ENCODE measurements around the gene TMEM54.

Gene TMEM54

GRCh38 chr1:32929366-32929765 is 28.2 kb upstream of the TMEM54 start:
- Histone ChIP-seq H3K4me2 (ENCODE audit: low read length) (no peak overlapping the region), H3K4me3 (ENCODE audit: low read depth, low read length, poor library complexity, severe bottlenecking) (no peak overlapping the region), H3K27ac (ENCODE audit: low read depth, low read length, poor library complexity, severe bottlenecking) (no peak overlapping the region), H2AFZ (ENCODE audit: low read length) (no peak overlapping the region), H3K4me1 (ENCODE audit: insufficient read depth, low read length, severe bottlenecking) (no peaks in the 10 kb centered on the region), H3K9ac (ENCODE audit: low read length) (no peak overlapping the region), H3K27me3 (ENCODE audit: insufficient read depth, low read length) (0 out of 2 replicates have a peak, but pooled peaks cover 4% of the 10 kb centered on the region), H3K36me3 (ENCODE audit: insufficient read depth, low read length) (no peaks in the 10 kb centered on the region), H3K9me3 (ENCODE audit: low read length) (no peaks in the 10 kb centered on the region), H4K20me1 (ENCODE audit: insufficient read depth, low read length) (no peaks in the 10 kb centered on the region), H3K9me2 (ENCODE audit: low read depth, low read length) (no peaks in the 10 kb centered on the region), H3K79me2 (ENCODE audit: insufficient read depth, low read length) (no peaks in the 10 kb centered on the region), H3F3A (ENCODE audit: insufficient read depth, low read length) (no peaks in the 10 kb centered on the region)
- TF ChIP-seq CTCF (IDR thresholded peaks at IDR 0.05; ENCODE audit: low read length) (no peak), EZH2 (IDR thresholded peaks at IDR 0.05; ENCODE audit: borderline replicate concordance, low read length) (no peak)

DNA sequence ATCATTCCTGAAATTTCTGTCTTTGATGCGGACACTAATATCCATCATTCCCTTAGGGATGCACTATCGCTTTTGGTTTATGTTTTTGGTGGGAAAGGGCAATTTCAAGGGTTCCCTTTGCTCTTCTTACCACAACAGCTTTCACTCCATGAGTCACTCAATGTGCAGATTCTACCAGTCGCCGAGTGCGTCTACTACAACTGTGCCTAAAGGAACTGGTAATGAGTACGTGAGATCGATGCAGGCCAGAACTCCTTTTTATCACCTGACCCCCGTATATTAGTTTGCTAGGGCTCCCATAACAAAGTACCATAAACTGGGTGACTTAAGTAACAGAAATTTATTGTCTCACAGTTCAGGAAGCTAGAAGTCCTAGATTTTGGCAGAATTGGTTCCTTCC is 27.5 kb upstream of the TMEM54 start:
- no peaks in the 10 kb centered on the region for H3K36me3 ChIP-seq (ENCODE audit: insufficient read depth, low read length)
- no peak overlapping the region for H3K4me2 ChIP-seq (ENCODE audit: low read length)
- no peak for TF ChIP-seq CTCF (IDR thresholded peaks at IDR 0.05; ENCODE audit: low read length)
- TF ChIP-seq EZH2 (IDR thresholded peaks at IDR 0.05; ENCODE audit: borderline replicate concordance, low read length) = no peak
- no peaks in the 10 kb centered on the region for H3F3A ChIP-seq (ENCODE audit: insufficient read depth, low read length)
- H3K4me3 ChIP-seq (ENCODE audit: low read depth, low read length, poor library complexity, severe bottlenecking) = no peak overlapping the region
- no peak overlapping the region for H3K27ac ChIP-seq (ENCODE audit: low read depth, low read length, poor library complexity, severe bottlenecking)
- no peaks in the 10 kb centered on the region for H3K9me3 ChIP-seq (ENCODE audit: low read length)
- H3K79me2 ChIP-seq (ENCODE audit: insufficient read depth, low read length) = no peaks in the 10 kb centered on the region
- no peaks in the 10 kb centered on the region for H4K20me1 ChIP-seq (ENCODE audit: insufficient read depth, low read length)
- no peak overlapping the region for H2AFZ ChIP-seq (ENCODE audit: low read length)
- no peaks in the 10 kb centered on the region for H3K9me2 ChIP-seq (ENCODE audit: low read depth, low read length)
- H3K27me3 ChIP-seq (ENCODE audit: insufficient read depth, low read length) = 0 out of 2 replicates have a peak, but pooled peaks cover 4% of the 10 kb centered on the region
- no peak overlapping the region for H3K9ac ChIP-seq (ENCODE audit: low read length)
- no peaks in the 10 kb centered on the region for H3K4me1 ChIP-seq (ENCODE audit: insufficient read depth, low read length, severe bottlenecking)

GRCh38 chr1:32928285-32928684 is 27.1 kb upstream of the TMEM54 start:
- Histone ChIP-seq H3K4me2 (ENCODE audit: low read length) (no peak overlapping the region), H3K4me3 (ENCODE audit: low read depth, low read length, poor library complexity, severe bottlenecking) (no peak overlapping the region), H2AFZ (ENCODE audit: low read length) (no peak overlapping the region), H4K20me1 (ENCODE audit: insufficient read depth, low read length) (no peaks in the 10 kb centered on the region), H3K4me1 (ENCODE audit: insufficient read depth, low read length, severe bottlenecking) (no peaks in the 10 kb centered on the region), H3K27me3 (ENCODE audit: insufficient read depth, low read length) (0 out of 2 replicates have a peak, but pooled peaks cover 4% of the 10 kb centered on the region), H3K79me2 (ENCODE audit: insufficient read depth, low read length) (no peaks in the 10 kb centered on the region), H3K27ac (ENCODE audit: low read depth, low read length, poor library complexity, severe bottlenecking) (no peak overlapping the region), H3K9me3 (ENCODE audit: low read length) (no peaks in the 10 kb centered on the region), H3K36me3 (ENCODE audit: insufficient read depth, low read length) (no peaks in the 10 kb centered on the region), H3F3A (ENCODE audit: insufficient read depth, low read length) (no peaks in the 10 kb centered on the region), H3K9me2 (ENCODE audit: low read depth, low read length) (no peaks in the 10 kb centered on the region), H3K9ac (ENCODE audit: low read length) (no peak overlapping the region)
- TF ChIP-seq EZH2 (IDR thresholded peaks at IDR 0.05; ENCODE audit: borderline replicate concordance, low read length) = no peak
- TF ChIP-seq CTCF (IDR thresholded peaks at IDR 0.05; ENCODE audit: low read length) = no peak

Measured in OCI-LY1 (cell line).